DMS53 (cell line): ENCODE measurements around the gene MCHR1.
"Not testable (repeated sequence)": the region's sequence is repeated elsewhere in the genome, so short reads cannot be mapped to it uniquely, and the experiment has no call there.

Source experiments
- DNase-seq: peaks from one replicate; lab custom pipeline; 2025; lab: John Stamatoyannopoulos, UW

Gene MCHR1

GRCh38 chr22:40679249-40679963 lies at the start of gene MCHR1:
MCHR1 (plus strand) TSS chr22:40679484; CDS start chr22:40679653, 169 bp downstream.
- no peak for DNase-seq

GRCh38 chr22:40631925-40632324 lies 47.4 kb upstream of the MCHR1 start:
- no peak for DNase-seq

GRCh38 chr22:40633036-40633435 lies 46.2 kb upstream of the MCHR1 start:
- DNase-seq = no peak

- no peak for DNase-seq
These were observed 45.0 kb upstream of the MCHR1 start for GRCh38 chr22:40634119-40634903.

GRCh38 chr22:40635043-40635939 lies 44.0 kb upstream of the MCHR1 start:
- DNase-seq = no peak

GRCh38 chr22:40635940-40636379 lies 43.3 kb upstream of the MCHR1 start:
- peak; percentile 55 for DNase-seq

GRCh38 chr22:40636380-40637182 lies 42.7 kb upstream of the MCHR1 start, which contains the start of gene MRTFA:
MRTFA (minus strand) TSS chr22:40636719.
- DNase-seq = peak; percentile 99

GRCh38 chr22:40637183-40638150 lies 41.8 kb upstream of the MCHR1 start:
- peak; percentile 73 for DNase-seq

- no peak for DNase-seq
These were observed 41.0 kb upstream of the MCHR1 start for GRCh38 chr22:40638261-40638660.

- no peak for DNase-seq
These were observed 38.0 kb upstream of the MCHR1 start for GRCh38 chr22:40641269-40641668.

- no peak for DNase-seq
These were observed 37.0 kb upstream of the MCHR1 start for GRCh38 chr22:40642316-40642715.

GRCh38 chr22:40645579-40646197 lies 33.6 kb upstream of the MCHR1 start:
- DNase-seq = peak; percentile 28

- DNase-seq = no peak
These were observed 30.9 kb upstream of the MCHR1 start for GRCh38 chr22:40648386-40648785.

- DNase-seq = peak; percentile 26
These were observed 28.2 kb upstream of the MCHR1 start for GRCh38 chr22:40651057-40651456.

GRCh38 chr22:40651563-40652501 lies 27.5 kb upstream of the MCHR1 start:
- peak; percentile 97 for DNase-seq

GRCh38 chr22:40653361-40653760 lies 25.9 kb upstream of the MCHR1 start:
- DNase-seq = no peak

GRCh38 chr22:40654522-40655167 lies 24.6 kb upstream of the MCHR1 start:
- peak; percentile 42 for DNase-seq

GRCh38 chr22:40655941-40656340 lies 23.3 kb upstream of the MCHR1 start:
- DNase-seq = not testable (repeated sequence)
